GM19397 (cell line): ENCODE results near the gene PAPSS2.

Experiments
- ATAC-seq: cut with Tn5 transposase; IDR thresholded peaks from one replicate; pipeline ENCODE4 v1.9.1; 2021; ENCODE audit warnings: mild to moderate bottlenecking, moderate library complexity; ENCODE audit not compliant: unreplicated experiment

Gene PAPSS2

GRCh38 chr10:87771871-87772500 is 112.3 kb downstream of the PAPSS2 start:
- ATAC-seq = no peak

GRCh38 chr10:87775766-87776165 is 116.1 kb downstream of the PAPSS2 start:
- no peak for ATAC-seq

- ATAC-seq = no peak
Observed at GRCh38 chr10:87776328-87776727, 116.7 kb downstream of the PAPSS2 start.

GRCh38 chr10:87781545-87781944 is 121.9 kb downstream of the PAPSS2 start:
- ATAC-seq = no peak

- no peak for ATAC-seq
Observed at GRCh38 chr10:87782721-87783120, 123.0 kb downstream of the PAPSS2 start.

GRCh38 chr10:87786421-87786820 is 126.7 kb downstream of the PAPSS2 start:
- ATAC-seq = no peak

- ATAC-seq = no peak
Observed at GRCh38 chr10:87790185-87790584, 130.5 kb downstream of the PAPSS2 start.

GRCh38 chr10:87794285-87794684 is 134.6 kb downstream of the PAPSS2 start:
- no peak for ATAC-seq
